Thyroid gland (tissue), 4 donors: ENCODE results near the gene ITPR2.

ENCODE experiments used
- CTCF ChIP-seq, 6 experiments: fragments of 200-600 bp in 3 of 6; fragments of 450-650 bp in 3 of 6; sonication (generic) in 3 of 6; IDR thresholded peaks; one replicate each; pipeline ENCODE4 v1.5.1; 2016 to 2019; ENCODE audit warnings: antibody characterized with exemption in 6 of 6, mild to moderate bottlenecking in 2 of 6, inconsistent platforms in 1 of 6, moderate library complexity in 1 of 6
- POLR2A ChIP-seq, 2 donors: fragments of 450-650 bp; IDR thresholded peaks; one replicate each; pipeline ENCODE4 v1.6.1; 2017; ENCODE audit warnings: antibody characterized with exemption in 2 of 2, mild to moderate bottlenecking in 2 of 2, moderate library complexity in 1 of 2

- TF ChIP-seq CTCF (IDR thresholded peaks at IDR 0.05) (peak in 5 of 6 experiments; percentile 27 to 69 (median 64)), POLR2A (IDR thresholded peaks at IDR 0.05) (no peak)
Observed at GRCh38 chr12:26402648-26403047, 430.3 kb downstream of the ITPR2 start.
